HG02623 (cell line): ENCODE results near the gene KLK7.

Experiments
- ATAC-seq: cut with Tn5 transposase; IDR thresholded peaks from one replicate; pipeline ENCODE4 v1.9.1; 2021; ENCODE audit warnings: moderate library complexity; ENCODE audit not compliant: unreplicated experiment

The KLK7 gene

DNA sequence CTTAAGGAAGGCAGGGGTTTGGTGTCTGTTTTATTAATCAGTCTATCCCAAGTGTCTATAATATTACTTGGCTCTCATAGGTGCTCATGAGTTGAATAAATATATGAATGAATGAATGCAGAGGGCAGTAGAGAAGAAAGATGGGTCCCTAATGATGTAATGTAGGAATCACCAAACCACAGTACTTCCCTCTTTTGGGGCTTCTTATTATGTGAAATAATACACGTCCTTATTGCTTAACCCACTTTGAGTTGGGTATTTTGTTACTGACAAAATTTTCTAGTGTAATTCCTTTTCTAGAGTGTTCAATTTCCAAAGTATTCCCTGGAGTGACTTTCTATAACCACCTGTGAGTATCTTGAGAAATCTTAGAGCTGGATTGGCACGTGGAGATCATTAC is 44.1 kb downstream of the KLK7 start:
- ATAC-seq, result no peak

GRCh38 chr19:50933640-50934039 is 50.1 kb downstream of the KLK7 start:
- ATAC-seq, result no peak

DNA sequence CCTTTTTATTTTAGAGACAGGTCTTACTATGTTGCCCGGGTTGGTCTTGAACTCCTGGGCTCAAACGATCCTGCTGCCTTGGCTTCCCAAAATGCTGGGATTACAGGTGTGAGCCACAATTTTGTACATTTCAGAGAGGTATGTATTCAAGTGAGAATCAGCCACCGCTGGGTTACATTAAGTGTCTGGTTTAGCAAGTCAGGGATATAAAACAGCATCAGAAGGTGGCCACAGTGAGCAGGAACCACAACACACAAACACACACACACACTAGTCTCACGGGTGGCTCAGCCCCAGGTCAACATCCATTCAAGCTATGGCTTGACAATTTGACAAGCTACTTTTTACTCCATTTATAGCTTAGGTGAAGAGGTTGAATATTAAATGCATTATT is 51.0 kb downstream of the KLK7 start:
- no peak for ATAC-seq

DNA sequence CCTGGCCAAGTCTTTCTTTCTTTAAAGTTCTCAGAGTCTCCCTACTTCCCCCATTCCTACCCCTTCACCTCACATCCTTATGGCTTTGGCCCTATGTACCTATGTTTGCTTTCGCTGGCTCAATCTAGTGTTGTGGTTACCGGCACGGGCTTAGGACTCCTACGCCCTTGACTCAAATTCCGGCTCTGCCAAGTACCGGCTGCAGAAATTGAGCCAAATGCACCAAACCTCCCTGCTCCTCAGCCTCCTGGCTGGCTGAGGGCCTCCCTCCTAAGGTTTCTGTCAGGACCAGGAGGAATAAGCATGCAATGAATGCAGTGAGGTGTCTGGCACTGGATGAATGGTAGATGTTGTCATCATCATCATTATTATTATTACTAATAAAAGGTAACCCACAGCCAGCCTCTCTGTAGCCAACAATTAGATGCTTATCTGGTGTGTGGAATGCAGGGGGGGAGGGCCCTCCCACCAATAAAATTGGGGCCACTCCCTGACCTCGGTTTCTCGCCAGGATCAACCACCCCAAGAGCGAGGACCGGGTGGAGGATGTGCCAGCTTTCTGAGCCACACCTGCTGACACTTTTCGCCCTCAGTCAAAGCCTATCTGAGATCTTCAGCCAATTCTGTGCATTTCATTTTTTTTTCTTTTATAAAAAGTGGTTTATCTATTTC is 51.6 kb downstream of the KLK7 start:
- ATAC-seq, result no peak

- no peak for ATAC-seq
Observed at GRCh38 chr19:50931023-50931422, 52.7 kb downstream of the KLK7 start.

- no peak for ATAC-seq
Observed at GRCh38 chr19:50928831-50929230, 54.9 kb downstream of the KLK7 start.
